ENCODE measurements around the gene TBC1D22A.
A peak's percentile ranks its signal among the peaks of the same experiment; 100 is the strongest.

The TBC1D22A gene

GRCh38 chr22:46788441-46789172 is 26.2 kb downstream of the TBC1D22A start:
- Histone ChIP-seq H3K79me2 (ENCODE audit: low read length) (peaks cover 99% of the 10 kb centered on the region), H3K27me3 (ENCODE audit: low read depth, low read length) (no peaks in the 10 kb centered on the region), H3K9me3 (ENCODE audit: insufficient read depth, low read length) (no peaks in the 10 kb centered on the region), H3K27ac (ENCODE audit: low read length) (peak overlapping the region; percentile 2; the same call in 1 of the 2 replicates), H3K36me3 (replicated peaks; ENCODE audit: low read depth, low read length) (peaks cover 68% of the 10 kb centered on the region), H2AFZ (ENCODE audit: low read depth, low read length) (no peak overlapping the region), H3K4me2 (ENCODE audit: low read length) (peak overlapping the region; percentile 23), H3K9ac (ENCODE audit: low read length) (no peak overlapping the region), H3K4me3 (ENCODE audit: low read length) (no peak overlapping the region), H3K4me1 (ENCODE audit: low read length) (peaks cover 19% of the 10 kb centered on the region), H4K20me1 (ENCODE audit: insufficient read depth, low read length) (peaks cover 98% of the 10 kb centered on the region)
- TF ChIP-seq EZH2phosphoT487 (IDR thresholded peaks at IDR 0.05; ENCODE audit: low read depth): no peak
- no peak for TF ChIP-seq CTCF (IDR thresholded peaks at IDR 0.05; ENCODE audit: low read depth, low read length)

GRCh38 chr22:46789992-46790391 is 27.5 kb downstream of the TBC1D22A start:
- no peak overlapping the region for H3K9ac ChIP-seq (ENCODE audit: low read length)
- no peak overlapping the region for H3K4me2 ChIP-seq (ENCODE audit: low read length)
- H3K27me3 ChIP-seq (ENCODE audit: low read depth, low read length): no peaks in the 10 kb centered on the region
- H3K4me3 ChIP-seq (ENCODE audit: low read length): no peak overlapping the region
- peaks cover 19% of the 10 kb centered on the region for H3K4me1 ChIP-seq (ENCODE audit: low read length)
- H3K79me2 ChIP-seq (ENCODE audit: low read length): peaks cover 96% of the 10 kb centered on the region
- H2AFZ ChIP-seq (ENCODE audit: low read depth, low read length): no peak overlapping the region
- H3K9me3 ChIP-seq (ENCODE audit: insufficient read depth, low read length): no peaks in the 10 kb centered on the region
- no peak overlapping the region for H3K27ac ChIP-seq (ENCODE audit: low read length)
- H4K20me1 ChIP-seq (ENCODE audit: insufficient read depth, low read length): peaks cover 98% of the 10 kb centered on the region
- peaks cover 64% of the 10 kb centered on the region for H3K36me3 ChIP-seq (replicated peaks; ENCODE audit: low read depth, low read length)
- TF ChIP-seq CTCF (IDR thresholded peaks at IDR 0.05; ENCODE audit: low read depth, low read length) (no peak), EZH2phosphoT487 (IDR thresholded peaks at IDR 0.05; ENCODE audit: low read depth) (no peak)

- no peak overlapping the region for H3K9ac ChIP-seq (ENCODE audit: low read length)
- H2AFZ ChIP-seq (ENCODE audit: low read depth, low read length): no peak overlapping the region
- TF ChIP-seq CTCF (IDR thresholded peaks at IDR 0.05; ENCODE audit: low read depth, low read length) (no peak), EZH2phosphoT487 (IDR thresholded peaks at IDR 0.05; ENCODE audit: low read depth) (no peak)
- no peaks in the 10 kb centered on the region for H3K9me3 ChIP-seq (ENCODE audit: insufficient read depth, low read length)
- peaks cover 30% of the 10 kb centered on the region for H3K4me1 ChIP-seq (ENCODE audit: low read length)
- H3K4me2 ChIP-seq (ENCODE audit: low read length): no peak overlapping the region
- peaks cover 98% of the 10 kb centered on the region for H4K20me1 ChIP-seq (ENCODE audit: insufficient read depth, low read length)
- peaks cover 96% of the 10 kb centered on the region for H3K79me2 ChIP-seq (ENCODE audit: low read length)
- H3K36me3 ChIP-seq (replicated peaks; ENCODE audit: low read depth, low read length): peaks cover 60% of the 10 kb centered on the region
- no peak overlapping the region for H3K27ac ChIP-seq (ENCODE audit: low read length)
- no peaks in the 10 kb centered on the region for H3K27me3 ChIP-seq (ENCODE audit: low read depth, low read length)
- no peak overlapping the region for H3K4me3 ChIP-seq (ENCODE audit: low read length)
Observed at GRCh38 chr22:46791201-46791731, 28.8 kb downstream of the TBC1D22A start.

- Histone ChIP-seq H2AFZ (ENCODE audit: low read depth, low read length) (no peak overlapping the region), H3K9me3 (ENCODE audit: insufficient read depth, low read length) (no peaks in the 10 kb centered on the region), H3K27me3 (ENCODE audit: low read depth, low read length) (no peaks in the 10 kb centered on the region), H3K4me2 (ENCODE audit: low read length) (no peak overlapping the region), H3K4me1 (ENCODE audit: low read length) (peaks cover 35% of the 10 kb centered on the region), H4K20me1 (ENCODE audit: insufficient read depth, low read length) (peaks cover 97% of the 10 kb centered on the region), H3K27ac (ENCODE audit: low read length) (no peak overlapping the region), H3K79me2 (ENCODE audit: low read length) (peaks cover 93% of the 10 kb centered on the region), H3K4me3 (ENCODE audit: low read length) (no peak overlapping the region), H3K9ac (ENCODE audit: low read length) (no peak overlapping the region), H3K36me3 (replicated peaks; ENCODE audit: low read depth, low read length) (peaks cover 56% of the 10 kb centered on the region)
- no peak for TF ChIP-seq EZH2phosphoT487 (IDR thresholded peaks at IDR 0.05; ENCODE audit: low read depth)
- TF ChIP-seq CTCF (IDR thresholded peaks at IDR 0.05; ENCODE audit: low read depth, low read length): no peak
Observed at GRCh38 chr22:46792061-46792796, 29.8 kb downstream of the TBC1D22A start.

Measured in OCI-LY3 (cell line).